ENCODE measurements around the gene ETFDH. TPM values are rescaled to one million over a fixed set of nuclear protein-coding genes. Genes with fewer than 3 reads are reported as not detected.

The ETFDH gene
- total and polyA plus RNA-seq, 9 of the 15 experiments (the other 6 are each of a cell fraction or from before 2014, with no cell fraction given) = 14.6 to 33.6 (median 25.9) TPM

GRCh38 chr4:158722917-158723793 lies 51.1 kb downstream of the ETFDH start, which contains the start of gene PPID (continued):
- no peak for TF ChIP-seq PYGO2 (tag; IDR thresholded peaks at IDR 0.05)
- peak in 1 of 2 experiments; percentile 68; a peak in 1 of 4 replicates for TF ChIP-seq BCLAF1 (IDR thresholded peaks at IDR 0.05; ENCODE audit: borderline replicate concordance in 1 of 2, control insufficient read depth in 1 of 2, low read depth in 2 of 2, low read length in 1 of 2)
- no peak for TF ChIP-seq ZFPM2 (CRISPR knock-in tag; IDR thresholded peaks at IDR 0.05)
- no peak for TF ChIP-seq ZNF224 (CRISPR knock-in tag; IDR thresholded peaks at IDR 0.05)
- peak; percentile 95 for TF ChIP-seq TCF7 (IDR thresholded peaks at IDR 0.05; ENCODE audit: borderline replicate concordance)
- TF ChIP-seq GTF2A2 (tag; IDR thresholded peaks at IDR 0.05) = no peak
- no peak; the same call in 1 of the 2 replicates for TF ChIP-seq ZNF12 (CRISPR knock-in tag; IDR thresholded peaks at IDR 0.05)
- no peak for TF ChIP-seq ZNF398 (CRISPR knock-in tag; IDR thresholded peaks at IDR 0.05)
- no peak for TF ChIP-seq PTTG1 (tag; IDR thresholded peaks at IDR 0.05; ENCODE audit: low read depth)
- no peak for TF ChIP-seq ZNF699 (CRISPR knock-in tag; IDR thresholded peaks at IDR 0.05; ENCODE audit: insufficient replicate concordance)
- TF ChIP-seq MAX (CRISPR knock-in tag; IDR thresholded peaks at IDR 0.05) = peak; percentile 99
- no peak; the same call in 1 of the 2 replicates for TF ChIP-seq SP1 (CRISPR knock-in tag; IDR thresholded peaks at IDR 0.05)
- TF ChIP-seq TEAD1 (CRISPR knock-in tag; IDR thresholded peaks at IDR 0.05) = peak; percentile 10 to 56; a peak in 1 of 4 replicates
- peak; percentile 73 for TF ChIP-seq CREB3 (tag; conservative IDR thresholded peaks at IDR 0.05; ENCODE audit: low read depth)
- no peak for TF ChIP-seq NCOR1 (IDR thresholded peaks at IDR 0.05)
- no peak for TF ChIP-seq DDX20 (tag; IDR thresholded peaks at IDR 0.05; ENCODE audit: low read depth)
- TF ChIP-seq FOXJ2 (tag; IDR thresholded peaks at IDR 0.05) = no peak
- no peak for TF ChIP-seq ZNF695 (CRISPR knock-in tag; IDR thresholded peaks at IDR 0.05)
- TF ChIP-seq MYBL2 (IDR thresholded peaks at IDR 0.05; ENCODE audit: low read depth) = 0 out of 2 replicates have a peak, but pooled peaks have one; percentile 13
- no peak for TF ChIP-seq MYBL2 (CRISPR knock-in tag; IDR thresholded peaks at IDR 0.05; ENCODE audit: borderline replicate concordance)

All from K562 (cell line).